ENCODE results near the gene RERG.

RERG gene

GRCh38 chr12:15131431-15131830 is 89.8 kb downstream of the RERG start:
- Histone ChIP-seq H3K9ac (ENCODE audit: low read length) (no peak overlapping the region), H3K27ac (ENCODE audit: low read depth, low read length) (no peak overlapping the region), H3K27me3 (ENCODE audit: low read length) (no peaks in the 10 kb centered on the region), H3K36me3 (ENCODE audit: low read length) (no peaks in the 10 kb centered on the region), H3K4me3 (ENCODE audit: insufficient read depth, low read length, poor library complexity, severe bottlenecking) (no peak overlapping the region), H3K9me2 (replicated peaks; ENCODE audit: insufficient read depth, low read length) (no peaks in the 10 kb centered on the region), H3K79me2 (ENCODE audit: insufficient read depth, low read length) (no peaks in the 10 kb centered on the region), H2AFZ (ENCODE audit: low read depth, low read length, severe bottlenecking) (no peak overlapping the region), H4K20me1 (ENCODE audit: low read depth, low read length) (no peaks in the 10 kb centered on the region), H3F3A (ENCODE audit: insufficient read depth) (no peaks in the 10 kb centered on the region), H3K4me2 (ENCODE audit: low read depth, low read length, poor library complexity, severe bottlenecking) (no peak overlapping the region), H3K9me3 (ENCODE audit: insufficient read depth, low read length) (no peaks in the 10 kb centered on the region)
- no peak for TF ChIP-seq EZH2phosphoT487 (conservative IDR thresholded peaks at IDR 0.05; ENCODE audit: low read length)

GRCh38 chr12:15130541-15130940 is 90.7 kb downstream of the RERG start:
- Histone ChIP-seq H3K36me3 (ENCODE audit: low read length) (no peaks in the 10 kb centered on the region), H4K20me1 (ENCODE audit: low read depth, low read length) (no peaks in the 10 kb centered on the region), H3F3A (ENCODE audit: insufficient read depth) (no peaks in the 10 kb centered on the region), H3K4me3 (ENCODE audit: insufficient read depth, low read length, poor library complexity, severe bottlenecking) (no peak overlapping the region), H3K9me2 (replicated peaks; ENCODE audit: insufficient read depth, low read length) (no peaks in the 10 kb centered on the region), H3K27me3 (ENCODE audit: low read length) (no peaks in the 10 kb centered on the region), H3K79me2 (ENCODE audit: insufficient read depth, low read length) (no peaks in the 10 kb centered on the region), H3K9ac (ENCODE audit: low read length) (no peak overlapping the region), H3K4me2 (ENCODE audit: low read depth, low read length, poor library complexity, severe bottlenecking) (no peak overlapping the region), H3K27ac (ENCODE audit: low read depth, low read length) (no peak overlapping the region), H2AFZ (ENCODE audit: low read depth, low read length, severe bottlenecking) (no peak overlapping the region), H3K9me3 (ENCODE audit: insufficient read depth, low read length) (no peaks in the 10 kb centered on the region)
- TF ChIP-seq EZH2phosphoT487 (conservative IDR thresholded peaks at IDR 0.05; ENCODE audit: low read length), result no peak
- no peak for TF ChIP-seq CTCF (IDR thresholded peaks at IDR 0.05; ENCODE audit: insufficient read depth, low read length, poor library complexity, severe bottlenecking)

GRCh38 chr12:15123401-15123800 is 97.8 kb downstream of the RERG start:
- TF ChIP-seq EZH2phosphoT487 (conservative IDR thresholded peaks at IDR 0.05; ENCODE audit: low read length), result no peak
- no peak for TF ChIP-seq CTCF (IDR thresholded peaks at IDR 0.05; ENCODE audit: insufficient read depth, low read length, poor library complexity, severe bottlenecking)
- H3K27me3 ChIP-seq (ENCODE audit: low read length), result no peaks in the 10 kb centered on the region
- H3K36me3 ChIP-seq (ENCODE audit: low read length), result no peaks in the 10 kb centered on the region
- no peak overlapping the region for H3K9ac ChIP-seq (ENCODE audit: low read length)
- no peaks in the 10 kb centered on the region for H3K9me3 ChIP-seq (ENCODE audit: insufficient read depth, low read length)
- H3K9me2 ChIP-seq (replicated peaks; ENCODE audit: insufficient read depth, low read length), result no peaks in the 10 kb centered on the region
- H3K4me2 ChIP-seq (ENCODE audit: low read depth, low read length, poor library complexity, severe bottlenecking), result no peak overlapping the region
- no peak overlapping the region for H3K4me3 ChIP-seq (ENCODE audit: insufficient read depth, low read length, poor library complexity, severe bottlenecking)
- H2AFZ ChIP-seq (ENCODE audit: low read depth, low read length, severe bottlenecking), result no peak overlapping the region
- H3K79me2 ChIP-seq (ENCODE audit: insufficient read depth, low read length), result no peaks in the 10 kb centered on the region
- H3F3A ChIP-seq (ENCODE audit: insufficient read depth), result no peaks in the 10 kb centered on the region
- H4K20me1 ChIP-seq (ENCODE audit: low read depth, low read length), result no peaks in the 10 kb centered on the region
- no peak overlapping the region for H3K27ac ChIP-seq (ENCODE audit: low read depth, low read length)

GRCh38 chr12:15122344-15122743 is 98.9 kb downstream of the RERG start:
- H4K20me1 ChIP-seq (ENCODE audit: low read depth, low read length), result no peaks in the 10 kb centered on the region
- no peaks in the 10 kb centered on the region for H3K27me3 ChIP-seq (ENCODE audit: low read length)
- H3K79me2 ChIP-seq (ENCODE audit: insufficient read depth, low read length), result no peaks in the 10 kb centered on the region
- no peak overlapping the region for H3K4me2 ChIP-seq (ENCODE audit: low read depth, low read length, poor library complexity, severe bottlenecking)
- no peak overlapping the region for H2AFZ ChIP-seq (ENCODE audit: low read depth, low read length, severe bottlenecking)
- no peaks in the 10 kb centered on the region for H3K36me3 ChIP-seq (ENCODE audit: low read length)
- H3K9ac ChIP-seq (ENCODE audit: low read length), result no peak overlapping the region
- TF ChIP-seq EZH2phosphoT487 (conservative IDR thresholded peaks at IDR 0.05; ENCODE audit: low read length) (no peak), CTCF (IDR thresholded peaks at IDR 0.05; ENCODE audit: insufficient read depth, low read length, poor library complexity, severe bottlenecking) (no peak)
- no peaks in the 10 kb centered on the region for H3K9me2 ChIP-seq (replicated peaks; ENCODE audit: insufficient read depth, low read length)
- no peaks in the 10 kb centered on the region for H3K9me3 ChIP-seq (ENCODE audit: insufficient read depth, low read length)
- no peaks in the 10 kb centered on the region for H3F3A ChIP-seq (ENCODE audit: insufficient read depth)
- H3K4me3 ChIP-seq (ENCODE audit: insufficient read depth, low read length, poor library complexity, severe bottlenecking), result no peak overlapping the region
- H3K27ac ChIP-seq (ENCODE audit: low read depth, low read length), result no peak overlapping the region

Data from SU-DHL-6 (cell line).